OCI-LY7 (cell line): ENCODE results near the gene TLR2. TPM values are rescaled to one million over a fixed set of nuclear protein-coding genes. Genes with fewer than 3 reads are reported as not detected.

Source experiments
- BruUV-seq: library from RNA; stranded (reverse); fragments of 400-500 nt; replicated peaks from 2 replicates; lab custom pipeline; 2021; lab: Mats Ljungman, UMichigan
- CTCF ChIA-PET: fragments of 300-600 bp; sonication (Branson Sonifier 250); formaldehyde crosslinking; loops from one replicate; lab custom pipeline; 2022; ENCODE audit warnings: antibody characterized with exemption; ENCODE audit not compliant: unreplicated experiment; lab: Charles Lee
- POLR2A ChIA-PET: fragments of 300-600 bp; sonication (Branson Sonifier 250); formaldehyde crosslinking; loops from one replicate; lab custom pipeline; 2022; ENCODE audit warnings: antibody characterized with exemption; lab: Charles Lee
- DNase-seq: peaks from one replicate; pipeline ENCODE4 v3.0.0-alpha.2; 2015; ENCODE audit warnings: low spot score
- H2AFZ ChIP-seq: fragments of 200-600 bp; sonication (generic), shearing (Covaris generic); 2 replicates; pipeline ENCODE4 v1.6.1; 2014; ENCODE audit warnings: mild to moderate bottlenecking, antibody characterized with exemption, low read length, moderate library complexity
- H3K27ac ChIP-seq: fragments of 200-600 bp; sonication (generic); 2 replicates; pipeline ENCODE4 v1.5.1; 2014; ENCODE audit warnings: mixed run types, low read depth, mild to moderate bottlenecking, moderate library complexity, low read length, inconsistent platforms; ENCODE audit not compliant: poor library complexity, severe bottlenecking
- H3K36me3 ChIP-seq: fragments of 200-600 bp; sonication (generic); 2 replicates; pipeline ENCODE4 v1.6.1; 2014; ENCODE audit warnings: mild to moderate bottlenecking, antibody characterized with exemption, low read length, moderate library complexity, mixed read lengths; ENCODE audit not compliant: insufficient read depth
- H3K4me1 ChIP-seq: fragments of 200-600 bp; sonication (generic); 2 replicates; pipeline ENCODE4 v1.5.1; 2014; ENCODE audit warnings: mild to moderate bottlenecking, low read length; ENCODE audit not compliant: insufficient read depth, poor library complexity, severe bottlenecking
- H3K4me2 ChIP-seq: fragments of 200-600 bp; sonication (generic); 2 replicates; pipeline ENCODE4 v1.6.1; 2014; ENCODE audit warnings: mild to moderate bottlenecking, low read length
- H3K4me3 ChIP-seq: fragments of 200-600 bp; sonication (generic); 2 replicates; pipeline ENCODE4 v1.5.1; 2014; ENCODE audit warnings: mild to moderate bottlenecking, low read depth, low read length; ENCODE audit not compliant: poor library complexity, severe bottlenecking
- H3K79me2 ChIP-seq: fragments of 200-600 bp; sonication (generic); 2 replicates; pipeline ENCODE4 v1.6.1; 2016; ENCODE audit warnings: low read depth, mild to moderate bottlenecking, low read length, moderate library complexity, mixed read lengths; ENCODE audit not compliant: insufficient read depth
- H3K9me2 ChIP-seq: fragments of 200-600 bp; sonication (generic); 2 replicates; pipeline ENCODE4 v1.6.1; 2016; ENCODE audit warnings: mild to moderate bottlenecking, low read length, mixed read lengths; ENCODE audit not compliant: insufficient read depth
- H3K9me3 ChIP-seq: fragments of 200-600 bp; sonication (generic); 2 replicates; pipeline ENCODE4 v1.6.1; 2014; ENCODE audit warnings: mild to moderate bottlenecking, mixed run types, low read length, mixed read lengths
- H4K20me1 ChIP-seq: fragments of 200-600 bp; sonication (generic); 2 replicates; pipeline ENCODE4 v1.6.1; 2014; ENCODE audit warnings: mild to moderate bottlenecking, antibody characterized with exemption, low read length, moderate library complexity, mixed read lengths; ENCODE audit not compliant: insufficient read depth
- EZH2phosphoT487 ChIP-seq: fragments of 200-600 bp; sonication (generic); IDR thresholded peaks from 2 replicates; pipeline ENCODE4 v1.6.1; 2018; ENCODE audit warnings: low read depth, borderline replicate concordance, mild to moderate bottlenecking, mixed run types, antibody characterized with exemption, low read length, moderate library complexity, mixed read lengths
- intact Hi-C: fragments of 100-400 bp; cut with micrococcal nuclease; formaldehyde crosslinking; loops from one replicate; pipeline ENCODE4 v1.10.0; 2022; ENCODE audit not compliant: unreplicated experiment
- total RNA-seq, 2 experiments: library from RNA; depleted of rRNA in 1 of 2; stranded (reverse); fragments of >200 nt in 1 of 2; shearing (Covaris generic) in 1 of 2; gene quantifications; 2 replicates each; pipeline ENCODE4 v1.2.3, GENCODE V29; 2014 to 2022
- TF ChIP-seq, protein P1 (sequence below): fragments of 200-600 bp; sonication (generic); conservative IDR thresholded peaks from 2 replicates; pipeline ENCODE4 v1.5.1; 2014; ENCODE audit warnings: mild to moderate bottlenecking, antibody characterized with exemption, low read length, moderate library complexity, mixed read lengths

Gene TLR2
- total RNA-seq, 2 experiments from 2014 or later = 1.5 TPM; not detected in 1

- no peak for TF ChIP-seq EZH2phosphoT487
- TF ChIP-seq, protein P1, sequence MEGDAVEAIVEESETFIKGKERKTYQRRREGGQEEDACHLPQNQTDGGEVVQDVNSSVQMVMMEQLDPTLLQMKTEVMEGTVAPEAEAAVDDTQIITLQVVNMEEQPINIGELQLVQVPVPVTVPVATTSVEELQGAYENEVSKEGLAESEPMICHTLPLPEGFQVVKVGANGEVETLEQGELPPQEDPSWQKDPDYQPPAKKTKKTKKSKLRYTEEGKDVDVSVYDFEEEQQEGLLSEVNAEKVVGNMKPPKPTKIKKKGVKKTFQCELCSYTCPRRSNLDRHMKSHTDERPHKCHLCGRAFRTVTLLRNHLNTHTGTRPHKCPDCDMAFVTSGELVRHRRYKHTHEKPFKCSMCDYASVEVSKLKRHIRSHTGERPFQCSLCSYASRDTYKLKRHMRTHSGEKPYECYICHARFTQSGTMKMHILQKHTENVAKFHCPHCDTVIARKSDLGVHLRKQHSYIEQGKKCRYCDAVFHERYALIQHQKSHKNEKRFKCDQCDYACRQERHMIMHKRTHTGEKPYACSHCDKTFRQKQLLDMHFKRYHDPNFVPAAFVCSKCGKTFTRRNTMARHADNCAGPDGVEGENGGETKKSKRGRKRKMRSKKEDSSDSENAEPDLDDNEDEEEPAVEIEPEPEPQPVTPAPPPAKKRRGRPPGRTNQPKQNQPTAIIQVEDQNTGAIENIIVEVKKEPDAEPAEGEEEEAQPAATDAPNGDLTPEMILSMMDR = no peak
- no peak overlapping the region for H3K4me3 ChIP-seq
- no peaks in the 10 kb centered on the region for H3K79me2 ChIP-seq
- no peaks in the 10 kb centered on the region for H3K36me3 ChIP-seq
- no peaks in the 10 kb centered on the region for H3K9me3 ChIP-seq
- no peak overlapping the region for H3K27ac ChIP-seq
- no TSS peak for BruUV-seq
- ChIA-PET CTCF (no interaction called here), POLR2A (no interaction called here)
- intact Hi-C loops = no loop called here
- H3K4me1 ChIP-seq = peaks cover 22% of the 10 kb centered on the region
- H2AFZ ChIP-seq = peak overlapping the region; percentile 30
- H4K20me1 ChIP-seq = no peaks in the 10 kb centered on the region
- H3K4me2 ChIP-seq = no peak overlapping the region; the same call in 1 of the 2 replicates
- no peaks in the 10 kb centered on the region for H3K9me2 ChIP-seq
- peak; percentile 37 for DNase-seq
Measured at GRCh38 chr4:153651587-153651986, 32.5 kb upstream of the TLR2 start.

- Histone ChIP-seq H4K20me1 (no peaks in the 10 kb centered on the region), H3K27ac (no peak overlapping the region)
- no TSS peak for BruUV-seq
Measured at GRCh38 chr4:153652051-153652784, 31.9 kb upstream of the TLR2 start.

More at GRCh38 chr4:153652051-153652784, 31.9 kb upstream of the TLR2 start:
- ChIA-PET POLR2A (interaction anchor here (0.5 to 0.7 kb wide), 3 partner anchors 38 to 887 kb away, joined by 3 read pairs; no protein-coding TSS in a partner anchor), CTCF (no interaction called here)
- H3K36me3 ChIP-seq = no peaks in the 10 kb centered on the region
- H3K9me2 ChIP-seq = no peaks in the 10 kb centered on the region
- H3K4me3 ChIP-seq = no peak overlapping the region
- H3K4me2 ChIP-seq = no peak overlapping the region
- TF ChIP-seq, protein P1 = no peak
- no peak for TF ChIP-seq EZH2phosphoT487
- no peaks in the 10 kb centered on the region for H3K79me2 ChIP-seq
- peaks cover 22% of the 10 kb centered on the region for H3K4me1 ChIP-seq
- intact Hi-C loops = no loop called here
- peak overlapping the region; percentile 30 for H2AFZ ChIP-seq
- DNase-seq = no peak
- H3K9me3 ChIP-seq = no peaks in the 10 kb centered on the region
